SK-N-SH treated with all-trans-retinoic acid at 6 μM for 48 hours (cell line): ENCODE measurements around the gene CLDN18.

ENCODE experiments used
- ATAC-seq: fragments of 200-7000 bp; cut with Tn5 transposase; 3 replicates; pipeline ENCODE4 v1.9.1; 2020; ENCODE audit warnings: mild to moderate bottlenecking, moderate library complexity
- ARNTL ChIP-seq: fragments of 450-650 bp; formaldehyde crosslinking; IDR thresholded peaks from 2 replicates; pipeline ENCODE4 v1.5.0; 2020; ENCODE audit warnings: low read depth, mild to moderate bottlenecking, moderate library complexity, borderline replicate concordance
- BACH2 ChIP-seq: fragments of 250-450 bp; sonication (Bioruptor Pico); IDR thresholded peaks from 2 replicates; pipeline ENCODE4 v1.9.0; 2021; ENCODE audit warnings: mild to moderate bottlenecking, borderline replicate concordance
- CREB5 ChIP-seq: fragments of 250-450 bp; sonication (Bioruptor Pico); IDR thresholded peaks from 2 replicates; pipeline ENCODE4 v1.5.1; 2020; ENCODE audit warnings: low read depth, mild to moderate bottlenecking, moderate library complexity
- CSDC2 ChIP-seq: fragments of 250-450 bp; sonication (Bioruptor Pico); IDR thresholded peaks from 2 replicates; pipeline ENCODE4 v1.5.0; 2020; ENCODE audit warnings: mild to moderate bottlenecking, moderate library complexity
- CSRNP3 ChIP-seq: fragments of 250-450 bp; sonication (Bioruptor Pico); IDR thresholded peaks from 2 replicates; pipeline ENCODE4 v1.5.1; 2021; ENCODE audit warnings: mild to moderate bottlenecking, moderate library complexity
- ESRRG ChIP-seq: fragments of 250-450 bp; sonication (Bioruptor Pico); IDR thresholded peaks from 2 replicates; pipeline ENCODE4 v1.6.1; 2021; ENCODE audit warnings: mild to moderate bottlenecking
- GLIS3 ChIP-seq: fragments of 250-450 bp; sonication (Bioruptor Pico); IDR thresholded peaks from 2 replicates; pipeline ENCODE4 v1.5.0; 2020; ENCODE audit warnings: mild to moderate bottlenecking, moderate library complexity
- ISL1 ChIP-seq: fragments of 250-450 bp; sonication (Bioruptor Pico); IDR thresholded peaks from 2 replicates; pipeline ENCODE4 v2.1.2; 2022; ENCODE audit warnings: mild to moderate bottlenecking, moderate library complexity
- PATZ1 ChIP-seq: fragments of 250-450 bp; sonication (Bioruptor Pico); IDR thresholded peaks from 2 replicates; pipeline ENCODE4 v1.8.0; 2020; ENCODE audit warnings: mild to moderate bottlenecking, moderate library complexity, borderline replicate concordance
- POU6F1 ChIP-seq: fragments of 250-450 bp; sonication (Bioruptor Pico); IDR thresholded peaks from 2 replicates; pipeline ENCODE4 v1.8.0; 2021; ENCODE audit warnings: low read depth, mild to moderate bottlenecking, moderate library complexity, borderline replicate concordance
- PPARA ChIP-seq: fragments of 250-450 bp; sonication (Bioruptor Pico); IDR thresholded peaks from 2 replicates; pipeline ENCODE4 v1.5.0; 2020; ENCODE audit warnings: mild to moderate bottlenecking, borderline replicate concordance
- RARB ChIP-seq: fragments of 250-450 bp; sonication (Bioruptor Pico); IDR thresholded peaks from 2 replicates; pipeline ENCODE4 v1.8.0; 2021; ENCODE audit warnings: mild to moderate bottlenecking, moderate library complexity
- SNAI2 ChIP-seq: fragments of 250-450 bp; sonication (Bioruptor Pico); IDR thresholded peaks from 2 replicates; pipeline ENCODE4 v1.5.0; 2020; ENCODE audit warnings: mild to moderate bottlenecking, moderate library complexity
- TCF4 ChIP-seq: fragments of 250-450 bp; sonication (Bioruptor Pico); IDR thresholded peaks from 2 replicates; pipeline ENCODE4 v1.8.0; 2021; ENCODE audit warnings: mild to moderate bottlenecking, moderate library complexity, borderline replicate concordance
- TOX ChIP-seq: fragments of 250-450 bp; sonication (Bioruptor Pico); IDR thresholded peaks from 2 replicates; pipeline ENCODE4 v1.8.0; 2021; ENCODE audit warnings: mild to moderate bottlenecking, moderate library complexity, borderline replicate concordance
- TSHZ2 ChIP-seq: fragments of 250-450 bp; sonication (Bioruptor Pico); IDR thresholded peaks from 2 replicates; pipeline ENCODE4 v1.5.0; 2020; ENCODE audit warnings: mild to moderate bottlenecking, moderate library complexity
- ZC3H10 ChIP-seq: fragments of 250-450 bp; sonication (Bioruptor Pico); IDR thresholded peaks from 2 replicates; pipeline ENCODE4 v1.5.1; 2021; ENCODE audit warnings: mild to moderate bottlenecking, moderate library complexity
- ZFP3 ChIP-seq: fragments of 250-450 bp; sonication (Bioruptor Pico); IDR thresholded peaks from 2 replicates; pipeline ENCODE4 v1.5.0; 2020; ENCODE audit warnings: mild to moderate bottlenecking, moderate library complexity
- ZFP30 ChIP-seq: fragments of 450-650 bp; formaldehyde crosslinking; IDR thresholded peaks from 2 replicates; pipeline ENCODE4 v1.5.0; 2022; ENCODE audit warnings: mild to moderate bottlenecking, moderate library complexity
- ZNF565 ChIP-seq: fragments of 450-650 bp; formaldehyde crosslinking; conservative IDR thresholded peaks from 2 replicates; pipeline ENCODE4 v1.5.0; 2020; ENCODE audit warnings: low read depth, mild to moderate bottlenecking, moderate library complexity
- ZNF70 ChIP-seq: fragments of 450-650 bp; formaldehyde crosslinking; IDR thresholded peaks from 2 replicates; pipeline ENCODE4 v1.5.0; 2020; ENCODE audit warnings: mild to moderate bottlenecking, moderate library complexity
- ZNF8 ChIP-seq: fragments of 450-650 bp; formaldehyde crosslinking; IDR thresholded peaks from 2 replicates; pipeline ENCODE4 v1.5.0; 2020; ENCODE audit warnings: mild to moderate bottlenecking, moderate library complexity

The CLDN18 gene

GRCh38 chr3:138078096-138078495 is 68.1 kb downstream of the CLDN18 start (continued):
- TF ChIP-seq ZC3H10 (CRISPR knock-in tag) (no peak), TCF4 (CRISPR knock-in tag) (no peak), CSDC2 (CRISPR knock-in tag) (no peak), ESRRG (CRISPR knock-in tag) (no peak), PATZ1 (CRISPR knock-in tag) (no peak), ARNTL (CRISPR knock-in tag) (no peak), CSRNP3 (CRISPR knock-in tag) (no peak), ZFP30 (CRISPR knock-in tag) (no peak), PPARA (no peak), ZFP3 (CRISPR knock-in tag) (no peak), BACH2 (CRISPR knock-in tag) (no peak)

GRCh38 chr3:138078901-138079344 is 69.0 kb downstream of the CLDN18 start:
- TF ChIP-seq CSRNP3 (CRISPR knock-in tag), result no peak
- TF ChIP-seq GLIS3 (CRISPR knock-in tag), result no peak
- no peak for TF ChIP-seq TCF4 (CRISPR knock-in tag)
- no peak for TF ChIP-seq ZNF70
- no peak for TF ChIP-seq CSDC2 (CRISPR knock-in tag)
- no peak for TF ChIP-seq PPARA
- TF ChIP-seq ZNF565 (CRISPR knock-in tag), result no peak
- TF ChIP-seq ZFP3 (CRISPR knock-in tag), result no peak
- no peak for TF ChIP-seq CREB5 (CRISPR knock-in tag)
- TF ChIP-seq ISL1, result no peak
- TF ChIP-seq RARB (CRISPR knock-in tag), result no peak
- TF ChIP-seq ARNTL (CRISPR knock-in tag), result no peak
- no peak for TF ChIP-seq TOX (CRISPR knock-in tag)
- no peak for TF ChIP-seq SNAI2 (CRISPR knock-in tag)
- TF ChIP-seq POU6F1, result no peak
- TF ChIP-seq BACH2 (CRISPR knock-in tag), result no peak
- TF ChIP-seq PATZ1 (CRISPR knock-in tag), result no peak
- TF ChIP-seq ZNF8 (CRISPR knock-in tag), result no peak
- no peak for TF ChIP-seq TSHZ2 (CRISPR knock-in tag)
- peak; percentile 71 for ATAC-seq
